DND-41 (cell line): Measurements from ENCODE around the gene MMP24OS.

Experiments
- ATAC-seq: fragments of 200-7000 bp; cut with Tn5 transposase; 3 replicates; pipeline ENCODE4 v1.9.1; 2021; ENCODE audit warnings: low read depth; ENCODE audit not compliant: insufficient read depth
- DNase-seq: peaks from one replicate; pipeline ENCODE4 v3.0.0-alpha.2; 2020
- H2AFZ ChIP-seq: 2 replicates; pipeline ENCODE4 v1.6.0; 2012; ENCODE audit warnings: low read depth, low read length
- H3K27ac ChIP-seq: 2 replicates; pipeline ENCODE4 v1.5.1; 2012; ENCODE audit warnings: low read length, inconsistent platforms
- H3K27me3 ChIP-seq: fragments of 200-600 bp; sonication (generic); 2 replicates; pipeline ENCODE4 v1.6.0; 2012; ENCODE audit warnings: low read length, mild to moderate bottlenecking, inconsistent platforms; ENCODE audit not compliant: insufficient read depth, poor library complexity
- H3K36me3 ChIP-seq: 2 replicates; pipeline ENCODE4 v1.5.1; 2012; ENCODE audit warnings: low read length, inconsistent platforms; ENCODE audit not compliant: insufficient read depth
- H3K4me1 ChIP-seq: 2 replicates; pipeline ENCODE4 v1.5.1; 2012; ENCODE audit warnings: mild to moderate bottlenecking, low read length; ENCODE audit not compliant: insufficient read depth
- H3K4me2 ChIP-seq: 2 replicates; pipeline ENCODE4 v1.6.0; 2012; ENCODE audit warnings: mild to moderate bottlenecking, moderate library complexity, low read length, inconsistent platforms; ENCODE audit not compliant: insufficient read depth
- H3K4me3 ChIP-seq, 2 experiments: fragments of 200-600 bp in 1 of 2; shearing (Covaris generic) in 1 of 2; 2 replicates each; pipeline ENCODE4 v1.5.1; 2012 to 2016; ENCODE audit warnings: inconsistent platforms in 2 of 2, low read length in 2 of 2, mild to moderate bottlenecking in 2 of 2, low read depth in 1 of 2, moderate library complexity in 1 of 2
- H3K79me2 ChIP-seq: 2 replicates; pipeline ENCODE4 v1.6.0; 2012; ENCODE audit warnings: low read length, inconsistent platforms; ENCODE audit not compliant: insufficient read depth
- H3K9ac ChIP-seq: 2 replicates; pipeline ENCODE4 v1.6.0; 2012; ENCODE audit warnings: low read depth, mild to moderate bottlenecking, inconsistent platforms, low read length, moderate library complexity
- H3K9me3 ChIP-seq: 2 replicates; pipeline ENCODE4 v1.5.1; 2012; ENCODE audit warnings: low read length, moderate library complexity, mild to moderate bottlenecking, inconsistent platforms; ENCODE audit not compliant: insufficient read depth, severe bottlenecking
- H4K20me1 ChIP-seq: 2 replicates; pipeline ENCODE4 v1.6.0; 2012; ENCODE audit warnings: low read length; ENCODE audit not compliant: insufficient read depth
- EZH2 ChIP-seq: IDR thresholded peaks from 3 replicates; pipeline ENCODE4 v1.6.1; 2012; ENCODE audit warnings: borderline replicate concordance, low read depth, mild to moderate bottlenecking, moderate library complexity, low read length, inconsistent platforms; ENCODE audit not compliant: severe bottlenecking
- TF ChIP-seq, protein P1 (sequence below): IDR thresholded peaks from 2 replicates; pipeline ENCODE4 v1.5.1; 2012; ENCODE audit warnings: borderline replicate concordance, low read length, moderate library complexity, mild to moderate bottlenecking; ENCODE audit not compliant: poor library complexity, severe bottlenecking; ENCODE audit errors: extremely low read depth

MMP24OS gene

DNA sequence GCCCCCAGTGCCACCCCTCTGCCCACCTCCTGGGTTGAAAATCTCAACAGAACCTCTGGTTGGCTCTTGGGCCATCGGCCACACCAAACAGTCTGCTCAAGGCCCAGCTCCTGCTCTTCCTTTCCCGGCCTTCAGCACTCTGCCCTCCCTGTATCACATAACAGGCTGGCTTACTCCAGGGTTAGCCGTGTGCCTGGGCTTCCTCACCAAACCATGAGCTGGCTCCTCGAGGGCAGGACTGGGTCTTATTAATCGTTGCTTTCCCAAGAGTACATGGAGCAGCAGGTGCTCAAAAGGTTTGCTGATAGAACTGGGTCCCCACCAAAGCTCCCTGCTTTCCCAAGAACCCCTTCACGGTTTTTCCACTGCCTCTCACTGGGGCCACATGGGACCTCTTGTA, 27.0 kb upstream of the MMP24OS start:
- DNase-seq (no peak), ATAC-seq (no peak)
- no peak overlapping the region for H3K4me3 ChIP-seq
- TF ChIP-seq, protein P1, sequence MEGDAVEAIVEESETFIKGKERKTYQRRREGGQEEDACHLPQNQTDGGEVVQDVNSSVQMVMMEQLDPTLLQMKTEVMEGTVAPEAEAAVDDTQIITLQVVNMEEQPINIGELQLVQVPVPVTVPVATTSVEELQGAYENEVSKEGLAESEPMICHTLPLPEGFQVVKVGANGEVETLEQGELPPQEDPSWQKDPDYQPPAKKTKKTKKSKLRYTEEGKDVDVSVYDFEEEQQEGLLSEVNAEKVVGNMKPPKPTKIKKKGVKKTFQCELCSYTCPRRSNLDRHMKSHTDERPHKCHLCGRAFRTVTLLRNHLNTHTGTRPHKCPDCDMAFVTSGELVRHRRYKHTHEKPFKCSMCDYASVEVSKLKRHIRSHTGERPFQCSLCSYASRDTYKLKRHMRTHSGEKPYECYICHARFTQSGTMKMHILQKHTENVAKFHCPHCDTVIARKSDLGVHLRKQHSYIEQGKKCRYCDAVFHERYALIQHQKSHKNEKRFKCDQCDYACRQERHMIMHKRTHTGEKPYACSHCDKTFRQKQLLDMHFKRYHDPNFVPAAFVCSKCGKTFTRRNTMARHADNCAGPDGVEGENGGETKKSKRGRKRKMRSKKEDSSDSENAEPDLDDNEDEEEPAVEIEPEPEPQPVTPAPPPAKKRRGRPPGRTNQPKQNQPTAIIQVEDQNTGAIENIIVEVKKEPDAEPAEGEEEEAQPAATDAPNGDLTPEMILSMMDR, result no peak
- no peak for TF ChIP-seq EZH2
- no peak overlapping the region for H3K4me2 ChIP-seq
- no peak overlapping the region for H3K9ac ChIP-seq
- no peaks in the 10 kb centered on the region for H3K79me2 ChIP-seq
- H3K4me1 ChIP-seq, result no peaks in the 10 kb centered on the region
- H4K20me1 ChIP-seq, result no peaks in the 10 kb centered on the region
- no peaks in the 10 kb centered on the region for H3K9me3 ChIP-seq
- no peaks in the 10 kb centered on the region for H3K27me3 ChIP-seq
- peaks cover 29% of the 10 kb centered on the region for H3K36me3 ChIP-seq
- H2AFZ ChIP-seq, result no peak overlapping the region
- H3K27ac ChIP-seq, result no peak overlapping the region

DNA sequence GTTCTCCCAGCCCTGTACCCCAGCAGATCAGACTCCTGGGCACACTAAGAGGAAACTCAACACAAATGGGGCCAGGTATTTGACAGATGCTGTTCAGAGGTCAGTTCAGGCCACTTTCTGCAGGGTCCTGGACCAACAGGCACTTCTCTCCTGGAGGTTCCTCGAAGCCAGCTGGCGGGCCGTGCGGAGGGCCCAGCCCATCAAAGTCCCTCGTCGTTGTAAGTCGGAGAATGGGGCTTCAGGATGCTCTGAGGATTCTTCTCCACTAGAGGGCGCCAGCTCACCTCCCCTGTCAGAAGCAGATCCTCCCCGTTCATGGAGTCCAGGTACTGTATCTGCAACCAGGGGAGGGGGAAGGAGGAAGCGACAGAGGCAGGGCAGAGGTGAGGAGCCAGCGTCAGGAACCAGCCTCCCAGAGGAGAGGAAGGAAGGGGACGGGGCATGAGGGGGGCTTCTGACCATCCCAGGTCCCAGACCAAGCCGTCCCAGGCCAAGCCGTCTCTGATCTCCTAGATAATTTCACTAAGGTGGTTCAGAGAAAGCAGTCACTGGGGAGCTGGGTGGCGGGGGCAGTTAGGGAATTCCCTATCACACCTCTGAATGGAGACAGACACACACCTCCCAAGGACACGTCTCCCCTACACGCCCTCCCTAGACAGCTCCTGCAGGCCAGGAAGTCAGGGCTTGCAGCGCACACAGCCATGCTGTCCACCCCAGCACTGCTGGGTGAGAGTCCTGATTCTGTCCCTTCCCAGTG, 26.0 kb upstream of the MMP24OS start:
- no peaks in the 10 kb centered on the region for H3K79me2 ChIP-seq
- ATAC-seq (peak; percentile 90), DNase-seq (peak; percentile 85)
- H3K36me3 ChIP-seq, result peaks cover 28% of the 10 kb centered on the region
- TF ChIP-seq EZH2, result no peak
- TF ChIP-seq, protein P1, result peak; percentile 99
- no peak overlapping the region for H3K27ac ChIP-seq
- no peaks in the 10 kb centered on the region for H3K27me3 ChIP-seq
- H3K9me3 ChIP-seq, result no peaks in the 10 kb centered on the region
- peak overlapping the region; percentile 49; the same call in 1 of the 2 replicates for H2AFZ ChIP-seq
- H3K9ac ChIP-seq, result no peak overlapping the region
- H4K20me1 ChIP-seq, result no peaks in the 10 kb centered on the region
- H3K4me3 ChIP-seq, result no peak overlapping the region
- H3K4me2 ChIP-seq, result no peak overlapping the region
- no peaks in the 10 kb centered on the region for H3K4me1 ChIP-seq

DNA sequence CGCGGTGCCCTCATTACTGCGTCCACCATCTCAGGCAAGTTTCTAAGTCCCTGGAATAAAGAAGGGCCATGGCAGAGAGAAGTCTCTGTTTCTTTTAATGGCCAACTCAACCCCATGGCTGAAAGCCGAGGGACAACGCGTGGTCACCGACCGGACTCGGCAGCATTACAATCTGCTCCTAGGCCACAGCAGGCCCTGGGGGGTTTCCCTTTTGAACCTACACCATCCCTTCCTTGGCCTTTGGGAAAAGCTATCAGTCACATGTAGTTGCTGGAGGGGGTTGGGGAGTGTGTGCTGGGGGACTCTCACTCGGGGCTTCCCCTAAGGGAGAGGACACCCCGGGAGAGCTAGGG, 25.4 kb upstream of the MMP24OS start:
- Histone ChIP-seq H4K20me1 (no peaks in the 10 kb centered on the region), H3K9me3 (no peaks in the 10 kb centered on the region), H3K27ac (no peak overlapping the region), H3K79me2 (no peaks in the 10 kb centered on the region), H3K4me3 (no peak overlapping the region), H3K27me3 (no peaks in the 10 kb centered on the region), H3K4me1 (no peaks in the 10 kb centered on the region), H3K36me3 (peaks cover 27% of the 10 kb centered on the region), H3K9ac (no peak overlapping the region), H2AFZ (no peak overlapping the region), H3K4me2 (no peak overlapping the region)
- TF ChIP-seq EZH2, result no peak
- TF ChIP-seq, protein P1, result no peak
- no peak for ATAC-seq
- no peak for DNase-seq
